ENCODE results near the gene TIPARP. TPM values are rescaled to one million over a fixed set of nuclear protein-coding genes. Genes with fewer than 3 reads are reported as not detected.

TIPARP gene
- total and polyA plus RNA-seq, 2 of the 13 experiments (the other 11 are each of a cell fraction or from before 2014, with no cell fraction given): 7.3 to 19.7 TPM

DNA sequence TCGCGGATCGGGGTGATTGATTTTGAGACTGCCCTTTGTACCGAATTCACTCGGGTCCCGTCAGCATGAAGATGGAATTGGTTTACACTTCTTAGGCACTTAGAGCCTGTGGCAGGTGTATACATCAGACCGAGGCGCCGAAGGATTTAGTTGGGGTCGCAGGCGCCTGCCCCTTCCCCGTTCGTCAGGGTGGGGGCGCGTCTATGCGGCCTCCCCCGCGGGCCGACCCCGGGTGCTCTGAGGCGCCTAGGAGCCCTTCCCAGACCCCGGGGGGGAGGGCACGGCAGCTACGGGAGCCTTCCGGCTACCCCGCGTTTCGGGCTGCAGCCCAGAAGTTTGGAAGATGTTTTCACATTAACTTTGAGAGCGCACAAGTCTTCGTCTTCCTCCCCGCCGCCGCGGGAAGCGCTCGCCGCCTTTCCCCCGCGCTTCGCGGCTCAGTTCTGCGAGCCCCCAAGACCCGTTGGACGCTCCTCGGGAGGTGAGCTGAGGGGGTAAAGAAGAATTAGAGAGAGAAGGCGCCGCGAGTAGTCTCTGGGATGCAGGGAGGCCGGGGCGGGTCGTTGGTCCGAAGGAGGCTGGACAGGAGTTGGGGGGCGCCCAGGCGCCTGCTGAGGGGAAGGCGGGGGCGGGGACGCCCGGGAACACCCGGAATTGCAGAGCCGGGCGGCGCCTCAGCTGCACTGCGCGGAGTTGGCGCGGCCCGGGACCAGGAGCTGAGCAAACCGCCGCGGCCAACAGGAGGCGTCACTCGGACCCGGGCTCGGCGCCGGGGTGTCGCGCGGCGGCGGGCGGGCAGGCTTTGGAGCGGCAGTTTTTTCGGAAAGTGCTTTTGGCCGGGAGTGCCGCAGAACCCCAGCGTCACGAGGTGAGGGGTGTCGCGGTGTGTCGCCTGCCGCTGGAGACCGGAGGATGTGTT lies 780 bp downstream of the TIPARP start:
- Histone ChIP-seq H4K20me1 (ENCODE audit: insufficient read depth, low read length) (peaks cover 20% of the 10 kb centered on the region), H3K4me3 (replicated peaks in 1 of 3; ENCODE audit: insufficient read depth in 1 of 3, low read depth in 2 of 3, low read length in 3 of 3) (peak overlapping the region; percentile 76 to 96 (median 82)), H3K79me2 (ENCODE audit: insufficient read depth, low read length) (peaks cover 53% of the 10 kb centered on the region), H3K36me3 (replicated peaks in 1 of 2; ENCODE audit: control insufficient read depth in 1 of 2, insufficient read depth in 2 of 2, low read length in 2 of 2) (peaks cover 2 to 14% of the 10 kb centered on the region in 2 experiments; a peak in 3 of 5 replicates), H3K27me3 (ENCODE audit: control insufficient read depth in 1 of 2, insufficient read depth in 2 of 2, low read length in 2 of 2) (no peaks in the 10 kb centered on the region), H3K4me2 (ENCODE audit: low read depth, low read length) (peak overlapping the region; percentile 91), H2AFZ (ENCODE audit: low read length) (no peak overlapping the region), H3K9ac (ENCODE audit: insufficient read depth, low read depth, low read length) (peak overlapping the region; percentile 87), H3K4me1 (ENCODE audit: insufficient read depth, low read length) (peaks cover 49% of the 10 kb centered on the region), H3K27ac (ENCODE audit: extremely low read length, insufficient read depth, low read length) (peak overlapping the region; percentile 89), H3K9me3 (ENCODE audit: low read length) (no peaks in the 10 kb centered on the region)
- ATAC-seq (peak; percentile 29), DNase-seq (ENCODE audit: low spot score) (no peak), FAIRE-seq (no peak)
- BruUV-seq (replicated peaks): TSS peak; percentile 48
- intact Hi-C loops (cut with micrococcal nuclease; ENCODE audit: unreplicated experiment): loop anchor here (1.0 to 10.0 kb wide), 9 partner anchors 54 to 520 kb away; partner anchors contain the start of genes LEKR1 and SSR3
- 0% methylated on average over 7 of the region's 93 CpGs for WGBS (ENCODE audit: low lambda C conversion rate)
- CTCF ChIA-PET (ENCODE audit: low intra/inter-chr PET ratio, low total read pairs): interaction anchor here (1.6 to 2.2 kb wide), 2 partner anchors 456 to 462 kb away, joined by 5 to 8 read pairs; no protein-coding TSS in a partner anchor
- in situ Hi-C loops (cut with HindIII; ENCODE audit: extremely low pct_ligation_motif_present, low pct_unique_long_range_greater_than_20kb): loop anchor here (10.0 kb wide), 3 partner anchors 120 to 460 kb away; partner anchors contain the start of gene SSR3
- POLR2A ChIA-PET: interaction anchor here (0.8 to 3.2 kb wide), 13 partner anchors 10 to 500 kb away, joined by 3 to 36 read pairs (median 5); partner anchors contain the start of genes CCNL1 and SSR3
- TF ChIP-seq MTERF4 (CRISPR knock-in tag; IDR thresholded peaks at IDR 0.05) (no peak), MTA1 (CRISPR knock-in tag; IDR thresholded peaks at IDR 0.05; ENCODE audit: borderline replicate concordance) (0 out of 2 replicates have a peak, but pooled peaks have one; percentile 21), ZFP82 (CRISPR knock-in tag; IDR thresholded peaks at IDR 0.05; ENCODE audit: borderline replicate concordance) (no peak), ZMYM4 (CRISPR knock-in tag; IDR thresholded peaks at IDR 0.05) (peak; percentile 64; the same call in 1 of the 2 replicates), PRMT3 (CRISPR knock-in tag; IDR thresholded peaks at IDR 0.05; ENCODE audit: borderline replicate concordance, low read depth) (peak; percentile 23; the same call in 1 of the 2 replicates), SUZ12 (IDR thresholded peaks at IDR 0.05; ENCODE audit: low read depth, low read length) (no peak), ZMYM3 (CRISPR knock-in tag; IDR thresholded peaks at IDR 0.05) (peak; percentile 11; the same call in 1 of the 2 replicates), ZBTB21 (CRISPR knock-in tag; IDR thresholded peaks at IDR 0.05) (no peak), HOXA5 (CRISPR knock-in tag; IDR thresholded peaks at IDR 0.05) (no peak), TBX3 (IDR thresholded peaks at IDR 0.05; ENCODE audit: borderline replicate concordance) (no peak), SIN3B (IDR thresholded peaks at IDR 0.05; ENCODE audit: low read length) (no peak), ZNF468 (CRISPR knock-in tag; IDR thresholded peaks at IDR 0.05) (no peak), RAD21 (CRISPR knock-in tag; IDR thresholded peaks at IDR 0.05) (peak; percentile 50; the same call in 1 of the 2 replicates)
- TF ChIP-seq, protein P1, sequence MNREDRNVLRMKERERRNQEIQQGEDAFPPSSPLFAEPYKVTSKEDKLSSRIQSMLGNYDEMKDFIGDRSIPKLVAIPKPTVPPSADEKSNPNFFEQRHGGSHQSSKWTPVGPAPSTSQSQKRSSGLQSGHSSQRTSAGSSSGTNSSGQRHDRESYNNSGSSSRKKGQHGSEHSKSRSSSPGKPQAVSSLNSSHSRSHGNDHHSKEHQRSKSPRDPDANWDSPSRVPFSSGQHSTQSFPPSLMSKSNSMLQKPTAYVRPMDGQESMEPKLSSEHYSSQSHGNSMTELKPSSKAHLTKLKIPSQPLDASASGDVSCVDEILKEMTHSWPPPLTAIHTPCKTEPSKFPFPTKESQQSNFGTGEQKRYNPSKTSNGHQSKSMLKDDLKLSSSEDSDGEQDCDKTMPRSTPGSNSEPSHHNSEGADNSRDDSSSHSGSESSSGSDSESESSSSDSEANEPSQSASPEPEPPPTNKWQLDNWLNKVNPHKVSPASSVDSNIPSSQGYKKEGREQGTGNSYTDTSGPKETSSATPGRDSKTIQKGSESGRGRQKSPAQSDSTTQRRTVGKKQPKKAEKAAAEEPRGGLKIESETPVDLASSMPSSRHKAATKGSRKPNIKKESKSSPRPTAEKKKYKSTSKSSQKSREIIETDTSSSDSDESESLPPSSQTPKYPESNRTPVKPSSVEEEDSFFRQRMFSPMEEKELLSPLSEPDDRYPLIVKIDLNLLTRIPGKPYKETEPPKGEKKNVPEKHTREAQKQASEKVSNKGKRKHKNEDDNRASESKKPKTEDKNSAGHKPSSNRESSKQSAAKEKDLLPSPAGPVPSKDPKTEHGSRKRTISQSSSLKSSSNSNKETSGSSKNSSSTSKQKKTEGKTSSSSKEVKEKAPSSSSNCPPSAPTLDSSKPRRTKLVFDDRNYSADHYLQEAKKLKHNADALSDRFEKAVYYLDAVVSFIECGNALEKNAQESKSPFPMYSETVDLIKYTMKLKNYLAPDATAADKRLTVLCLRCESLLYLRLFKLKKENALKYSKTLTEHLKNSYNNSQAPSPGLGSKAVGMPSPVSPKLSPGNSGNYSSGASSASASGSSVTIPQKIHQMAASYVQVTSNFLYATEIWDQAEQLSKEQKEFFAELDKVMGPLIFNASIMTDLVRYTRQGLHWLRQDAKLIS (CRISPR knock-in tag; IDR thresholded peaks at IDR 0.05): no peak
- TF ChIP-seq, protein P2, sequence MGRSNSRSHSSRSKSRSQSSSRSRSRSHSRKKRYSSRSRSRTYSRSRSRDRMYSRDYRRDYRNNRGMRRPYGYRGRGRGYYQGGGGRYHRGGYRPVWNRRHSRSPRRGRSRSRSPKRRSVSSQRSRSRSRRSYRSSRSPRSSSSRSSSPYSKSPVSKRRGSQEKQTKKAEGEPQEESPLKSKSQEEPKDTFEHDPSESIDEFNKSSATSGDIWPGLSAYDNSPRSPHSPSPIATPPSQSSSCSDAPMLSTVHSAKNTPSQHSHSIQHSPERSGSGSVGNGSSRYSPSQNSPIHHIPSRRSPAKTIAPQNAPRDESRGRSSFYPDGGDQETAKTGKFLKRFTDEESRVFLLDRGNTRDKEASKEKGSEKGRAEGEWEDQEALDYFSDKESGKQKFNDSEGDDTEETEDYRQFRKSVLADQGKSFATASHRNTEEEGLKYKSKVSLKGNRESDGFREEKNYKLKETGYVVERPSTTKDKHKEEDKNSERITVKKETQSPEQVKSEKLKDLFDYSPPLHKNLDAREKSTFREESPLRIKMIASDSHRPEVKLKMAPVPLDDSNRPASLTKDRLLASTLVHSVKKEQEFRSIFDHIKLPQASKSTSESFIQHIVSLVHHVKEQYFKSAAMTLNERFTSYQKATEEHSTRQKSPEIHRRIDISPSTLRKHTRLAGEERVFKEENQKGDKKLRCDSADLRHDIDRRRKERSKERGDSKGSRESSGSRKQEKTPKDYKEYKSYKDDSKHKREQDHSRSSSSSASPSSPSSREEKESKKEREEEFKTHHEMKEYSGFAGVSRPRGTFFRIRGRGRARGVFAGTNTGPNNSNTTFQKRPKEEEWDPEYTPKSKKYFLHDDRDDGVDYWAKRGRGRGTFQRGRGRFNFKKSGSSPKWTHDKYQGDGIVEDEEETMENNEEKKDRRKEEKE (IDR thresholded peaks at IDR 0.05): no peak
